Right lung (tissue), 5 donors: ENCODE data around the gene EXOSC5. TPM values are rescaled to one million over a fixed set of nuclear protein-coding genes. Genes with fewer than 3 reads are reported as not detected.
"Not testable (repeated sequence)": the region's sequence is repeated elsewhere in the genome, so short reads cannot be mapped to it uniquely, and the experiment has no call there.

Experiments
- DNase-seq, 2 donors: peaks; one replicate each; pipeline ENCODE4 v3.0.0-alpha.2; 2013
- polyA plus RNA-seq, 5 donors: library from polyadenylated mRNA; unstranded; fragments of 120-200 nt; gene quantifications; one replicate each; pipeline versions ENCODE4 v1.2.1 to v1.2.3, GENCODE V29; 2013; ENCODE audit warnings: inconsistent platforms in 1 of 5, low replicate concordance in 1 of 5; ENCODE audit not compliant: insufficient read length in 5 of 5, insufficient read depth in 1 of 5

The EXOSC5 gene
- polyA plus RNA-seq, 5 donors: 11.5 to 19.7 (median 14.7) TPM

DNA sequence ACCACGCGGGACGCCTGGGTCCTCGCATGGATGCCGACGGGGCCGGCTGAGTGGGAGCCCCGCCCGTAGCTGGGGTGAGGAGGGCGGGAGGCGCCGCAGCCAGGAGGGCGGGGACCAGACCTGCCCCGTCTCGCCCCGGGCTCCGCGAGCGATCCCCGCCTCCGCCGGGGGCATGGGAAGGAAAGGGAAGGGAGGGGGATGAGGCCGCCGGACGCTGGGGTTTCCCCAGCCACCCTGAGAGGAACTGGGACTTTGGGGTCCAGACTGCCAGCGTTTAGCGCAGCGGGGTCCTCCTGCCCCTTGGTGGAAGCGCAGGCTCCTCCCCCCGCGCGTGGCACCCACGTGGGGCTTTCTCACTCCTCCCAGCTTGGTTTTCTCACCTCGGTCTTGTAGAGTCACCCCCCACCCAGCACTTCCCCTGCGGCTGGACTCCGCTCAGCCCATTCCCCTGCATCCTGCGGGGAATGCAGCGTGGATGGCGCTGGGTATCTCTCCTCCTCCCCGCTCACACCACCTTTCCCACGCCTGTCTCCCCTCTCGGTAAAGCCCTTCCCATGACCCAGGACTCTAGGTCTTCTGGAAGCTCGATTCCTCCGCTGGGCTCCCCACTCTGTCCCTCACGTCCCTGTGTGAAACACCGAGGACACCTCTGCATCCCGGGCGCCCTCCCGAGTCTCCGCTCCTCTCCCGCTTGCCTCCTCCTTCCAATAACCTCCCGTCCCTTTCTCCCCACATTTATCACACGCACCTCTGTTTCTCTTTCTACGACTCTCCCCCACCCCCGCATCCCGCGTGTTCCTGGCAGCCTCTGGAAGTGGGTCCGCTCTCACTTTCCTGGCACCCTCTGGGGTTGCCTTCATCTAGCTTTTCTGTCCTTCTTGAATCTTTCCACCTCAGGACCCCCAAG is 45.6 kb downstream of the EXOSC5 start:
- no peak for DNase-seq

DNA sequence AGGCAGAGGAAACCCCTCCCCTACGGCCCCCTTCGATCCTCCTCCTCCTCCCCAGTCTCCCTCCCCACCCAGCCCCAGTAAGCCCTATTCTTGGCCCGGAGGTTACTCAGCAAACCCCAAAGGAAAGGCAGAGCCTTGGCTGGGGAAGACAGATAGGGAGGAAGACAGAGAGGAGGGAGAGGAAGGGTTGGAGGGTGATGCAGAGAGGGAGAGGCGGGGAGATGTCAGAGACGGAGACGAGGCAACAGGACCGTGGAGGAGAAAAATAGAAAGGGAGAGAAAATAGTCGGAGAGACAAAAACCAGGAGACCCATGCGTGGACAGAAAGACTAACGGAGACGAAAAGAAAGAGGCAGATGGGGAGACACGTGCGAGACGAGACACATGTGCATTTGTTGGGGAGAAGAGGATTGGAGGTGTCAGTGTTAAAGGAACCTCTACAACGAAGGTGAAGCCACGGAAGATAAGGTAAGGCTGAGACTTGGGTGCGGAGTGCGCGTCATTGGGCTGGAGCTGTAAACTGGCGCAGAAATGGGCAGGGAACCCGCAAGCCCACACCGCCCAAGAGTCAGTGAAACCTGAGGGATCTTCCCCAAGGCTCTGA is 46.3 kb downstream of the EXOSC5 start:
- DNase-seq: no peak

DNA sequence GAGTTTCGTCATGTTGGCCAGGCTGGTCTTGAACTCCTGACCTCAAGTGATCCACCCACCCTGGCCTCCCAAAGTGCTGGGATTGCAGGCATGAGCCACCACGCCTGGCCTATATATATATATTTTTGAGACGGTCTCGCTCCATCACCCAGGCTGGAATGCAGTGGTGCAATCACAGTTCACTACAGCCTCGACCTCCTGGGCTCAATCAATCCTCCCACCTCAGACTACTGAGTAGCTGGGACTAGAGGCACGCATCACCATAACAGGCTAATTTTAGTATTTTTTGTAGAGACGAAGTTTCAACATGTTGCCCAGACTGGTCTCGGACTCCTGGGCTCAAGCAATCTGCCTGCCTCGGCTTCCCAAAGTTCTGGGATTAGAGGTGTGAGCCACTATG is 50.2 kb downstream of the EXOSC5 start:
- DNase-seq: not testable (repeated sequence)

DNA sequence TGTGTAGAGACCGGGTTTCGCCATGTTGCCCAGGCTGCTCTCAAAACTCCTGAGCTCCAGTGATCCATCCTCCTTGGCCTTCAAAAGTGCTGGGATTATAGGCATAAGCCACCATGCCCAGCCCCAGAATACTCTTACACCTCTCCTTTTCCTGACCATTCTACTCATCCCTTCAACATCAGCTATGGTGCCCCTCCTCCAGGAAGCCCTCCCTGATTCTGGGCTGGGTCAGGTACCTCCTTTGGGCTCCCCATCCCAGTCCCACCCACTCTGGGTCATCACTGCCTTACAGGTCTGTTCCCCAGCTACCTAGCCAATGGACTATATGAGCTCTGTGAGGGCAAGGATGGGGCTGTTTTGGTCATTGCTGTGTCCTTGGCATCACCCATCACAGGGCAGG is 53.0 kb downstream of the EXOSC5 start:
- no peak for DNase-seq

DNA sequence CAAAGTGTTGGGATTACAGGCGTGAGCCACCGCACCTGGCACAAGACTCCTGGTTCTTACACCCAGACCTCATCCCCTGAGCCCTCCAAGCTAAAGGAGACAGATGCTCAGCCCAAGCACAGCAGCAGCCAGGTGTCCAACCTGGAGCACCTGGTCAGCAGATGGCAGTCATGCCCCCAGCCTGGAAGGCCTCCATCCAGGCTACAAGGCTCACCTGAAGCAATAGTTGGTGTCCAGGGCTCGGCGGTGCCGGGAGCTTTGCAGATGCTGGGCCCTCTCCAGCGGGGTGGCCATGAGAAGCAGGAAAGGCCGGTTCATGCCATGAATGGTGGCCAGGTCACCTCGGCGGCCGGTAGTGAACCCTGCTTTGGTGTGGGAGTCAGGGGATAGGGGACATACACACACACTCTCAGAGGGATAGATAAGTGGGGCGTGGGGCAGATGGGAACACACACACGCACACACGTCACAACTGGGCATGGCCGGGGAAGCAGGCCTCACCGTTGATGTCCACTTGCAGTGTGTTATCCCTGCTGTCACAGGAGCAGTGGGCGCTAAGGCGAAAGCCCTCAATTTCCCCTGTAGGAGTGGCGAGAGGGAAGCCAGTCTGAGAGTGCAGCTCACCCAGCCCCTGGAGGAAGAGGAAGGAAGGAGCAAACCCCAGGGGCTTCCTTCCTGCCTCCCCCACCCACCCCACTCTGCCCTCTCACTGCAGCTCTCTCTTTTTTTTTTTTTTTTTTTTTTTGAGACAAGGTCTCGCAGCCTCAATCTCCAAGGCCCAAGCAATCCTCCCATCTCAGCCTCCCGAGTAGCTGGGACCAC is 55.3 kb downstream of the EXOSC5 start:
- DNase-seq: no peak

DNA sequence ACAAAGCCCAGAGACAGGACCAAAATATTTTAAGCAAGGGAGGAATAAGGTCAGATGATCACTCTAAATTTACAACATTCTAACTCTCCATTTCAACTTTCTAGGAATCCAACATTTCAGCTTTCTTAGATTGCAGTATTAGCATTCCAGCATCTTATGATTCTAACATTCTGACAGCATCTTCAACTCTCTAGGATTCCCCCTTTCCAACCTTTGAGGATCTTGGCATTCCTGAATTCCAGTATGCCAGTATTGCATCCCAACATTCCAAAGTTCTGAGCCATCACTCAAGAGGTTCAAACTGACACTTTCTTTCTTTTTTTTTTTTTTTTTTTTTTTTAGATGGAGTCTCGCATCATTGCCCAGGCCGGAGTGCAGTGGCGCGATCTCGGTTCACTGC is 57.2 kb downstream of the EXOSC5 start:
- no peak for DNase-seq

Other genes starting within 250 kb of the EXOSC5 start
- 1 to 10 TPM; 1.8 to 5.7 (median 4.1) TPM for gene CYP2S1, start 204.1 kb downstream of the EXOSC5 start, polyA plus RNA-seq
- gene AXL, start 178.1 kb downstream of the EXOSC5 start, polyA plus RNA-seq: 10 to 100 TPM; 24.3 to 42.3 (median 29.6) TPM
- gene HNRNPUL1, start 133.0 kb downstream of the EXOSC5 start, polyA plus RNA-seq: 100 to 1,000 TPM; 195 to 226 (median 213) TPM
- 10 to 100 TPM; 28.8 to 39.3 (median 29.3) TPM for gene CCDC97, start 87.2 kb downstream of the EXOSC5 start, polyA plus RNA-seq
- gene TGFB1, start 43.4 kb downstream of the EXOSC5 start, polyA plus RNA-seq: 10 to 100 TPM; 23.8 to 41.2 (median 30.2) TPM
- 1 to 10 TPM; 6.3 to 8.8 (median 8.5) TPM for gene B9D2, start 33.2 kb downstream of the EXOSC5 start, polyA plus RNA-seq
- 10 to 100 TPM; 10.5 to 20.2 (median 17.6) TPM for gene TMEM91, start 20.8 kb downstream of the EXOSC5 start, polyA plus RNA-seq
- gene BCKDHA, start 459 bp upstream of the EXOSC5 start, polyA plus RNA-seq: 10 to 100 TPM; 15.7 to 38.4 (median 31.3) TPM
- 1 to 10 TPM; 4.0 to 9.0 (median 5.9) TPM for gene B3GNT8, start 30.0 kb upstream of the EXOSC5 start, polyA plus RNA-seq
- gene DMAC2, start 42.6 kb upstream of the EXOSC5 start, polyA plus RNA-seq: 10 to 100 TPM; 46.1 to 59.7 (median 52.9) TPM
- gene ERICH4, start 45.8 kb upstream of the EXOSC5 start, polyA plus RNA-seq: under 1 TPM; 0.44 to 0.75 (median 0.55) TPM
- 1 to 10 TPM; 3.6 to 9.1 (median 7.2) TPM for gene CEACAM21, start 178.8 kb upstream of the EXOSC5 start, polyA plus RNA-seq
- under 1 TPM in 4 of 5 donors, not detected in 1; 0.10 to 0.66 (median 0.30) TPM for gene CEACAM4, start 229.7 kb upstream of the EXOSC5 start, polyA plus RNA-seq